IMR-90 (cell line): ENCODE measurements around the gene SARDH. TPM values are rescaled to one million over a fixed set of nuclear protein-coding genes. Genes with fewer than 3 reads are reported as not detected.

Experiments
- ATAC-seq: fragments of 200-7000 bp; cut with Tn5 transposase; 2 replicates; pipeline ENCODE4 v1.9.1; 2020; ENCODE audit warnings: low read depth, mild to moderate bottlenecking, moderate library complexity
- BruUV-seq: library from RNA; stranded (reverse); fragments of 400-500 nt; replicated peaks from 2 replicates; lab custom pipeline; 2021; lab: Mats Ljungman, UMichigan
- CTCF ChIA-PET: fragments of 300-600 bp; formaldehyde crosslinking; extraction: SDS; loops from one replicate; lab custom pipeline; 2021; ENCODE audit warnings: antibody characterized with exemption; lab: Yijun Ruan, JAX
- POLR2A ChIA-PET: fragments of 300-600 bp; sonication (Branson Sonifier 250); formaldehyde crosslinking; loops from one replicate; lab custom pipeline; 2022; ENCODE audit warnings: antibody characterized with exemption; ENCODE audit not compliant: unreplicated experiment; lab: Charles Lee
- DNase-seq: peaks from one replicate; pipeline ENCODE4 v3.0.0; 2013
- H2AFZ ChIP-seq: replicated peaks from 2 replicates; pipeline ENCODE3; 2013; ENCODE audit warnings: low read length, mild to moderate bottlenecking; ENCODE audit not compliant: poor library complexity
- H2AK5ac ChIP-seq: 2 replicates; pipeline ENCODE4 v1.6.1; 2013; ENCODE audit warnings: low read depth, low read length, inconsistent platforms
- H2AK9ac ChIP-seq: replicated peaks from 2 replicates; pipeline ENCODE3; 2013; ENCODE audit warnings: mild to moderate bottlenecking, low read depth, low read length, moderate library complexity; ENCODE audit not compliant: poor library complexity
- H2BK120ac ChIP-seq: 2 replicates; pipeline ENCODE4 v1.6.1; 2013; ENCODE audit warnings: low read depth, low read length, inconsistent platforms
- H2BK15ac ChIP-seq: 3 replicates; pipeline ENCODE4 v1.6.1; 2013; ENCODE audit warnings: low read depth, low read length, inconsistent platforms
- H2BK20ac ChIP-seq: 2 replicates; pipeline ENCODE4 v1.6.1; 2013; ENCODE audit warnings: low read depth, mild to moderate bottlenecking, inconsistent platforms, low read length, moderate library complexity
- H2BK5ac ChIP-seq: 2 replicates; pipeline ENCODE4 v1.6.1; 2013; ENCODE audit warnings: mild to moderate bottlenecking, low read depth, low read length, inconsistent platforms; ENCODE audit not compliant: poor library complexity, severe bottlenecking
- H3K14ac ChIP-seq: replicated peaks from 2 replicates; pipeline ENCODE4 v1.6.1; 2013; ENCODE audit warnings: low read depth, low read length, inconsistent platforms
- H3K18ac ChIP-seq: 2 replicates; pipeline ENCODE4 v1.6.1; 2013; ENCODE audit warnings: low read depth, low read length, control low read depth
- H3K23ac ChIP-seq: 2 replicates; pipeline ENCODE4 v1.6.1; 2013; ENCODE audit warnings: low read depth, low read length, inconsistent platforms
- H3K27ac ChIP-seq: 2 replicates; pipeline ENCODE4 v1.5.1; 2013; ENCODE audit warnings: mild to moderate bottlenecking, control low read depth, low read length; ENCODE audit not compliant: insufficient read depth
- H3K27me3 ChIP-seq: 2 replicates; pipeline ENCODE4 v1.6.1; 2013; ENCODE audit warnings: low read length; ENCODE audit not compliant: control insufficient read depth, insufficient read depth
- H3K36me3 ChIP-seq: 2 replicates; pipeline ENCODE4 v1.6.1; 2013; ENCODE audit warnings: low read length, mixed read lengths; ENCODE audit not compliant: control insufficient read depth, insufficient read depth
- H3K4ac ChIP-seq: 2 replicates; pipeline ENCODE4 v1.6.1; 2013; ENCODE audit warnings: low read depth, low read length, inconsistent platforms
- H3K4me1 ChIP-seq: 2 replicates; pipeline ENCODE4 v1.6.1; 2013; ENCODE audit warnings: low read length, mixed read lengths; ENCODE audit not compliant: control insufficient read depth, insufficient read depth
- H3K4me2 ChIP-seq: 2 replicates; pipeline ENCODE4 v1.6.1; 2013; ENCODE audit warnings: low read depth, mild to moderate bottlenecking, control low read depth, low read length, moderate library complexity
- H3K4me3 ChIP-seq: 2 replicates; pipeline ENCODE4 v1.5.1; 2013; ENCODE audit warnings: low read depth, mild to moderate bottlenecking, control low read depth, low read length, moderate library complexity; ENCODE audit not compliant: insufficient read depth
- H3K56ac ChIP-seq: 2 replicates; pipeline ENCODE4 v1.6.1; 2013; ENCODE audit warnings: low read length, inconsistent platforms; ENCODE audit not compliant: insufficient read depth; ENCODE audit errors: extremely low read depth
- H3K79me1 ChIP-seq, 2 experiments: 2 replicates each; pipeline ENCODE4 v1.6.1; 2013; ENCODE audit warnings: low read length in 2 of 2, inconsistent platforms in 1 of 2, low read depth in 1 of 2
- H3K9ac ChIP-seq: 2 replicates; pipeline ENCODE4 v1.6.1; 2013; ENCODE audit warnings: low read depth, low read length, control low read depth
- H3K9me1 ChIP-seq: 2 replicates; pipeline ENCODE4 v1.6.1; 2013; ENCODE audit warnings: low read length, inconsistent platforms; ENCODE audit not compliant: insufficient read depth
- H3K9me3 ChIP-seq: 2 replicates; pipeline ENCODE4 v1.6.1; 2013; ENCODE audit warnings: low read length; ENCODE audit not compliant: control insufficient read depth, insufficient read depth
- H4K20me1 ChIP-seq: 2 replicates; pipeline ENCODE4 v1.6.1; 2013; ENCODE audit warnings: low read length, inconsistent platforms; ENCODE audit not compliant: insufficient read depth
- H4K5ac ChIP-seq: 2 replicates; pipeline ENCODE4 v1.6.1; 2013; ENCODE audit warnings: mild to moderate bottlenecking, low read depth, low read length, control low read depth
- H4K8ac ChIP-seq, 2 experiments: 2 replicates each; pipeline ENCODE4 v1.6.1; 2013; ENCODE audit warnings: low read depth in 2 of 2, low read length in 2 of 2, control low read depth in 1 of 2, inconsistent platforms in 1 of 2
- H4K91ac ChIP-seq: 2 replicates; pipeline ENCODE4 v1.6.1; 2013; ENCODE audit warnings: low read depth, low read length, inconsistent platforms; ENCODE audit not compliant: insufficient read depth
- BHLHE40 ChIP-seq: fragments of 150-350 bp; IDR thresholded peaks from 2 replicates; pipeline ENCODE4 v1.6.1; 2016; ENCODE audit warnings: mild to moderate bottlenecking, low read depth, low read length
- CHD1 ChIP-seq: IDR thresholded peaks from 2 replicates; pipeline ENCODE4 v1.6.1; 2012; ENCODE audit warnings: low read depth, low read length, improper control_type of control experiment
- WGBS, 2 experiments: methylation state at CpG; one replicate each; pipeline versions ENCODE4 v1.1.5 to v1.1.7; 2013; ENCODE audit warnings: missing lambda C conversion rate in 2 of 2; ENCODE audit not compliant: insufficient read length in 1 of 2; ENCODE audit errors: extremely low coverage in 2 of 2; 5-methylcytosine and 5-hydroxymethylcytosine counted together
- dilution Hi-C: fragments of 300-500 bp; cut with HindIII; formaldehyde crosslinking; loops from one replicate; pipeline ENCODE4 v1.14.3; 2018; ENCODE audit warnings: low sequenced_read_pairs; ENCODE audit not compliant: unreplicated experiment
- in situ Hi-C: fragments of 300-500 bp; cut with MboI; formaldehyde crosslinking; loops from 3 replicates; pipeline ENCODE4 v1.14.3; 2019; ENCODE audit warnings: low sequenced_read_pairs, inconsistent platforms, mixed read lengths
- intact Hi-C: fragments of 100-400 bp; cut with micrococcal nuclease; formaldehyde crosslinking; loops from 2 replicates; pipeline ENCODE4 v1.10.0; 2022
- polyA plus RNA-seq, 3 experiments: library from polyadenylated mRNA; depleted of rRNA; stranded (reverse); fragments of >200 nt; gene quantifications; 2 replicates each; pipeline ENCODE4 v1.2.3, GENCODE V29; 2012; ENCODE audit warnings: low replicate concordance in 1 of 3
- total RNA-seq: library from RNA; depleted of rRNA; stranded (reverse); fragments of >200 nt; gene quantifications from 2 replicates; pipeline ENCODE4 v1.2.3, GENCODE V29; 2012

The SARDH gene
- total and polyA plus RNA-seq, 2 of the 4 experiments (the other 2 are of a cell fraction), result 5.0 to 7.5 TPM

DNA sequence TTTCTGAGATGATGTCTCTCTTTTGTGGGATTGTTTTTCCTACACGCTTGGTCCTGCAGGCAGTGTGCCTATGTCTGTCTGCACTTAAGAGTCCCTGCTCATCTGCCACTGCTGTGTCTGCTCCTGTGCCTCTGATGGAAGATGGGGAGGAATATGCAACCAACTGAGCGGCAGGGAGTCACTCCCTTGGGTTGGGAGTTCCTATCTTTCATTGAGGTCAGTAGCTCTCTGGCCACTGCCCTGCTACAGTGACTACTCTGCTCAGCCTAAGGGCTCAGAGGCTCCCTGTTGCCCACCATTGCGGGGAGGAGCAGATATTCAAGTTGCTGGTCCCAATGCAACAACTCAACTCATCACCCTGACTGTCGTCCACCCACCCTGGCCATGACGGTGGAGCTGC is 115.6 kb downstream of the SARDH start:
- Histone ChIP-seq H4K20me1 (no peaks in the 10 kb centered on the region), H2AK5ac (no peak overlapping the region), H3K79me1 (no peaks in the 10 kb centered on the region), H3K4me2 (no peak overlapping the region), H3K9me3 (peaks cover 6% of the 10 kb centered on the region), H4K8ac (no peak overlapping the region), H2BK5ac (no peak overlapping the region), H2AK9ac (no peak overlapping the region), H3K14ac (no peak overlapping the region), H3K27me3 (peaks cover 27% of the 10 kb centered on the region), H2BK120ac (no peak overlapping the region), H3K18ac (no peak overlapping the region), H4K5ac (no peak overlapping the region), H3K36me3 (no peaks in the 10 kb centered on the region), H3K4me3 (no peak overlapping the region), H4K91ac (no peak overlapping the region), H3K9ac (no peak overlapping the region), H3K56ac (no peak overlapping the region), H2AFZ (no peak overlapping the region), H3K23ac (no peak overlapping the region), H3K27ac (no peak overlapping the region), H2BK15ac (no peak overlapping the region), H3K4ac (no peak overlapping the region), H3K4me1 (no peaks in the 10 kb centered on the region), H3K9me1 (no peaks in the 10 kb centered on the region), H2BK20ac (no peak overlapping the region)
- BruUV-seq, result no TSS peak
- POLR2A ChIA-PET, result no interaction called here
- no peak for DNase-seq
- dilution Hi-C loops (no loop called here), intact Hi-C loops (no loop called here), in situ Hi-C loops (no loop called here)
- CTCF ChIA-PET, result no interaction called here
- no peak for TF ChIP-seq CHD1
- TF ChIP-seq BHLHE40, result no peak
- ATAC-seq, result no peak
- no CpG with 5 or more reads among the region's 5 CpGs for WGBS, 2 experiments
